Measurements from ENCODE around the gene ZNF474. TPM values are rescaled to one million over a fixed set of nuclear protein-coding genes. Genes with fewer than 3 reads are reported as not detected.

ZNF474 gene
- polyA plus RNA-seq = not detected in 2 replicates

DNA sequence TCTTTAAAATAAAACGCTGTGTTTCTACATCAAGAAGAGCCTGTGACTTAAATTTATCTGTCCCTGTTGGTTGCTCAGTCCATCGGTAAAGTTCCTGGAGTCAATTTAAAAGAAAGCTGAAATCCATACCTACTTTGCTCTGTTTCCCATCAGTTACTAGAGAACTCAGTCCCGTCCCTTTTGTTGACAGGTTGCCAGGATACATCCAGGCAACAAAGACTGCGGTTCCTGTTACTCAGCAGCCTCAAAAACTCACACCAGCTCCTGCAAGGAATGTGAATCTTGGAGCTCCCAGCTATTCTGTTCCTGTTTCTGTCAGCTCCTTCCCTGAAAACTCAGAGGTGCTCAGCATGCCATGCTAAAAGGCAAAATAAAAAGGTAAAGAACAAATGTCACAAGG is at the start of gene ZNF474:
TSS of gene ZNF474 (plus strand) at position 241 of the 400 bp plus-strand sequence. CDS start 22,445 bp downstream, outside the sequence.

Other genes starting within 250 kb of the ZNF474 start
- gene SRFBP1, start 167.6 kb upstream of the ZNF474 start, polyA plus RNA-seq = 18.3 and 27.8 TPM in 2 replicates
- 30.8 and 46.4 TPM in 2 replicates for gene LOX, start 51.3 kb upstream of the ZNF474 start, polyA plus RNA-seq
- 1.0 and 4.6 TPM in 2 replicates for gene SNCAIP, start 182.7 kb downstream of the ZNF474 start, polyA plus RNA-seq